ENCODE measurements around the gene OR2J3.
"Not testable (repeated sequence)": the region's sequence is repeated elsewhere in the genome, so short reads cannot be mapped to it uniquely, and the experiment has no call there.

OR2J3 gene

GRCh38 chr6:29137724-29138123, 29.9 kb downstream of the OR2J3 start:
- Histone ChIP-seq H3K4me3 (ENCODE audit: control insufficient read depth in 1 of 7, extremely low read depth in 1 of 7, insufficient read depth in 4 of 7, low read depth in 2 of 7, low read length in 6 of 7) (no peak overlapping the region), H3K36me3 (ENCODE audit: control insufficient read depth in 4 of 4, insufficient read depth in 4 of 4, low read length in 3 of 4) (no peaks in the 10 kb centered on the region), H3K27ac (ENCODE audit: insufficient read depth in 1 of 2, low read depth in 1 of 2, low read length in 2 of 2, poor library complexity in 1 of 2, severe bottlenecking in 2 of 2) (no peak overlapping the region), H3K27me3 (replicated peaks in 2 of 5; ENCODE audit: control insufficient read depth in 4 of 5, insufficient read depth in 5 of 5, low read length in 4 of 5) (peaks cover 0 to 7% (median 0%) of the 10 kb centered on the region in 5 experiments), H3K4me1 (ENCODE audit: control extremely low read depth in 1 of 4, control insufficient read depth in 4 of 4, insufficient read depth in 4 of 4, low read length in 3 of 4) (no peaks in the 10 kb centered on the region), H3K9me3 (ENCODE audit: control extremely low read depth in 1 of 5, control insufficient read depth in 4 of 5, insufficient read depth in 2 of 5, low read depth in 1 of 5, low read length in 4 of 5) (peaks cover 0 to 2% (median 0%) of the 10 kb centered on the region in 5 experiments)
- ChIA-PET POLR2A (no interaction called here), CTCF (no interaction called here)
- DNase-seq: no peak
- 67% methylated on average over 1 of the region's 4 CpGs for WGBS (ENCODE audit: insufficient coverage)

- DNase-seq: no peak
- Histone ChIP-seq H3K9me3 (ENCODE audit: control extremely low read depth in 1 of 5, control insufficient read depth in 4 of 5, insufficient read depth in 2 of 5, low read depth in 1 of 5, low read length in 4 of 5) (peaks cover 0 to 12% (median 2%) of the 10 kb centered on the region in 5 experiments), H3K4me3 (ENCODE audit: control insufficient read depth in 1 of 7, extremely low read depth in 1 of 7, insufficient read depth in 4 of 7, low read depth in 2 of 7, low read length in 6 of 7) (no peak overlapping the region), H3K27me3 (replicated peaks in 2 of 5; ENCODE audit: control insufficient read depth in 4 of 5, insufficient read depth in 5 of 5, low read length in 4 of 5) (peaks cover 0 to 8% (median 0%) of the 10 kb centered on the region in 5 experiments), H3K4me1 (ENCODE audit: control extremely low read depth in 1 of 4, control insufficient read depth in 4 of 4, insufficient read depth in 4 of 4, low read length in 3 of 4) (no peaks in the 10 kb centered on the region), H3K36me3 (ENCODE audit: control insufficient read depth in 4 of 4, insufficient read depth in 4 of 4, low read length in 3 of 4) (no peaks in the 10 kb centered on the region), H3K27ac (ENCODE audit: insufficient read depth in 1 of 2, low read depth in 1 of 2, low read length in 2 of 2, poor library complexity in 1 of 2, severe bottlenecking in 2 of 2) (no peak overlapping the region)
- CTCF ChIA-PET: no interaction called here
- no CpG with 5 or more reads among the region's 1 CpG for WGBS (ENCODE audit: insufficient coverage)
- POLR2A ChIA-PET: no interaction called here
These were observed 33.7 kb downstream of the OR2J3 start for GRCh38 chr6:29141606-29142005.

DNA sequence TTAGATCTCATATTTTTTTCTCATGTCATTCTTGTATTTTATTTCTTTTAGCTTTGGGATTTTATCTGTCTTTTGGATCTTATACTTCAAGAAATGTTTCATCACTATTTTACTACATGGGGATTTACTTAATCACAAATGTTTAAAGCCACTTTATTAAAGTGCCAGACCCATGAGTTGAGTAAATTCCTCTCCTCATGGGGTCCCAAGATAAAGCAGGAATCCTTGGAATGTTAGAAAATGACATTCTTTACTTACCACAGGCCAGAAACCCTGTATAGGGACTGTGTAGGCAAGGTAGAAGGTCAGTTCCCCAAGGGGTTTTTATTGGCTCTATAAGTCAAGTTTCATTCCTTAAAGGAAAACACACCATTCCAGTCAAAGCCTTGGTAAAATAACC, 34.5 kb downstream of the OR2J3 start:
- Histone ChIP-seq H3K27ac (ENCODE audit: insufficient read depth in 1 of 2, low read depth in 1 of 2, low read length in 2 of 2, poor library complexity in 1 of 2, severe bottlenecking in 2 of 2) (no peak overlapping the region), H3K36me3 (ENCODE audit: control insufficient read depth in 4 of 4, insufficient read depth in 4 of 4, low read length in 3 of 4) (no peaks in the 10 kb centered on the region), H3K27me3 (replicated peaks in 2 of 5; ENCODE audit: control insufficient read depth in 4 of 5, insufficient read depth in 5 of 5, low read length in 4 of 5) (peaks cover 0 to 8% (median 0%) of the 10 kb centered on the region in 5 experiments), H3K4me1 (ENCODE audit: control extremely low read depth in 1 of 4, control insufficient read depth in 4 of 4, insufficient read depth in 4 of 4, low read length in 3 of 4) (no peaks in the 10 kb centered on the region), H3K9me3 (ENCODE audit: control extremely low read depth in 1 of 5, control insufficient read depth in 4 of 5, insufficient read depth in 2 of 5, low read depth in 1 of 5, low read length in 4 of 5) (peaks cover 0 to 12% (median 2%) of the 10 kb centered on the region in 5 experiments), H3K4me3 (ENCODE audit: control insufficient read depth in 1 of 7, extremely low read depth in 1 of 7, insufficient read depth in 4 of 7, low read depth in 2 of 7, low read length in 6 of 7) (no peak overlapping the region)
- no peak for DNase-seq
- ChIA-PET POLR2A (no interaction called here), CTCF (no interaction called here)

GRCh38 chr6:29146179-29146578, 38.3 kb downstream of the OR2J3 start:
- ChIA-PET CTCF (no interaction called here), POLR2A (no interaction called here)
- DNase-seq: no peak
- 100% methylated on average over 1 of the region's 2 CpGs for WGBS (ENCODE audit: insufficient coverage)
- Histone ChIP-seq H3K27me3 (replicated peaks in 2 of 5; ENCODE audit: control insufficient read depth in 4 of 5, insufficient read depth in 5 of 5, low read length in 4 of 5) (peaks cover 0 to 5% (median 0%) of the 10 kb centered on the region in 5 experiments), H3K9me3 (ENCODE audit: control extremely low read depth in 1 of 5, control insufficient read depth in 4 of 5, insufficient read depth in 2 of 5, low read depth in 1 of 5, low read length in 4 of 5) (peaks cover 0 to 14% (median 4%) of the 10 kb centered on the region in 5 experiments), H3K4me3 (ENCODE audit: control insufficient read depth in 1 of 7, extremely low read depth in 1 of 7, insufficient read depth in 4 of 7, low read depth in 2 of 7, low read length in 6 of 7) (no peak overlapping the region), H3K36me3 (ENCODE audit: control insufficient read depth in 4 of 4, insufficient read depth in 4 of 4, low read length in 3 of 4) (no peaks in the 10 kb centered on the region), H3K27ac (ENCODE audit: insufficient read depth in 1 of 2, low read depth in 1 of 2, low read length in 2 of 2, poor library complexity in 1 of 2, severe bottlenecking in 2 of 2) (no peak overlapping the region), H3K4me1 (ENCODE audit: control extremely low read depth in 1 of 4, control insufficient read depth in 4 of 4, insufficient read depth in 4 of 4, low read length in 3 of 4) (no peaks in the 10 kb centered on the region)

- Histone ChIP-seq H3K4me3 (ENCODE audit: control insufficient read depth in 1 of 7, extremely low read depth in 1 of 7, insufficient read depth in 4 of 7, low read depth in 2 of 7, low read length in 6 of 7) (no peak overlapping the region), H3K27ac (ENCODE audit: insufficient read depth in 1 of 2, low read depth in 1 of 2, low read length in 2 of 2, poor library complexity in 1 of 2, severe bottlenecking in 2 of 2) (no peak overlapping the region), H3K27me3 (replicated peaks in 2 of 5; ENCODE audit: control insufficient read depth in 4 of 5, insufficient read depth in 5 of 5, low read length in 4 of 5) (peaks cover 0 to 5% (median 0%) of the 10 kb centered on the region in 5 experiments), H3K4me1 (ENCODE audit: control extremely low read depth in 1 of 4, control insufficient read depth in 4 of 4, insufficient read depth in 4 of 4, low read length in 3 of 4) (no peaks in the 10 kb centered on the region), H3K9me3 (ENCODE audit: control extremely low read depth in 1 of 5, control insufficient read depth in 4 of 5, insufficient read depth in 2 of 5, low read depth in 1 of 5, low read length in 4 of 5) (peaks cover 0 to 16% (median 4%) of the 10 kb centered on the region in 5 experiments), H3K36me3 (ENCODE audit: control insufficient read depth in 4 of 4, insufficient read depth in 4 of 4, low read length in 3 of 4) (no peaks in the 10 kb centered on the region)
- no CpG with 5 or more reads among the region's 3 CpGs for whole genome bisulfite sequencing (ENCODE audit: insufficient coverage)
- POLR2A ChIA-PET: no interaction called here
- CTCF ChIA-PET: no interaction called here
- no peak for DNase-seq
These were observed 39.2 kb downstream of the OR2J3 start for GRCh38 chr6:29147074-29147473.

GRCh38 chr6:29149444-29149843, 41.6 kb downstream of the OR2J3 start:
- DNase-seq; H3K27ac ChIP-seq (ENCODE audit: insufficient read depth in 1 of 2, low read depth in 1 of 2, low read length in 2 of 2, poor library complexity in 1 of 2, severe bottlenecking in 2 of 2); H3K4me1 ChIP-seq (ENCODE audit: control extremely low read depth in 1 of 4, control insufficient read depth in 4 of 4, insufficient read depth in 4 of 4, low read length in 3 of 4); H3K9me3 ChIP-seq (ENCODE audit: control extremely low read depth in 1 of 5, control insufficient read depth in 4 of 5, insufficient read depth in 2 of 5, low read depth in 1 of 5, low read length in 4 of 5); H3K4me3 ChIP-seq (ENCODE audit: control insufficient read depth in 1 of 7, extremely low read depth in 1 of 7, insufficient read depth in 4 of 7, low read depth in 2 of 7, low read length in 6 of 7); H3K27me3 ChIP-seq (replicated peaks in 2 of 5; ENCODE audit: control insufficient read depth in 4 of 5, insufficient read depth in 5 of 5, low read length in 4 of 5); CTCF ChIA-PET; POLR2A ChIA-PET; H3K36me3 ChIP-seq (ENCODE audit: control insufficient read depth in 4 of 4, insufficient read depth in 4 of 4, low read length in 3 of 4): not testable (repeated sequence)
- WGBS (ENCODE audit: insufficient coverage): 50% methylated on average over 2 of the region's 3 CpGs

GRCh38 chr6:29153083-29153482, 45.2 kb downstream of the OR2J3 start:
- no peak overlapping the region for H3K27ac ChIP-seq (ENCODE audit: insufficient read depth in 1 of 2, low read depth in 1 of 2, low read length in 2 of 2, poor library complexity in 1 of 2, severe bottlenecking in 2 of 2)
- DNase-seq: no peak
- H3K4me1 ChIP-seq (ENCODE audit: control extremely low read depth in 1 of 4, control insufficient read depth in 4 of 4, insufficient read depth in 4 of 4, low read length in 3 of 4): no peaks in the 10 kb centered on the region
- peaks cover 0 to 6% (median 1%) of the 10 kb centered on the region in 5 experiments for H3K9me3 ChIP-seq (ENCODE audit: control extremely low read depth in 1 of 5, control insufficient read depth in 4 of 5, insufficient read depth in 2 of 5, low read depth in 1 of 5, low read length in 4 of 5)
- ChIA-PET CTCF (no interaction called here), POLR2A (no interaction called here)
- H3K4me3 ChIP-seq (ENCODE audit: control insufficient read depth in 1 of 7, extremely low read depth in 1 of 7, insufficient read depth in 4 of 7, low read depth in 2 of 7, low read length in 6 of 7): no peak overlapping the region
- WGBS (ENCODE audit: insufficient coverage): 100% methylated on average over 1 of the region's 1 CpG
- H3K27me3 ChIP-seq (replicated peaks in 2 of 5; ENCODE audit: control insufficient read depth in 4 of 5, insufficient read depth in 5 of 5, low read length in 4 of 5): peaks cover 0 to 5% (median 0%) of the 10 kb centered on the region in 5 experiments
- H3K36me3 ChIP-seq (ENCODE audit: control insufficient read depth in 4 of 4, insufficient read depth in 4 of 4, low read length in 3 of 4): no peaks in the 10 kb centered on the region

Measured in common myeloid progenitor, CD34-positive (primary cell).